Activated CD4-positive, CD25-positive, alpha-beta regulatory T cell treated with anti-CD3 and anti-CD28 coated beads, Interleukin-2, amount 50 U/mL, for 72 hours (primary cell): ENCODE measurements around the gene ZFP36.

Experiments
- DNase-seq: peaks from one replicate; pipeline ENCODE4 v3.0.0; 2021

Gene ZFP36

DNA sequence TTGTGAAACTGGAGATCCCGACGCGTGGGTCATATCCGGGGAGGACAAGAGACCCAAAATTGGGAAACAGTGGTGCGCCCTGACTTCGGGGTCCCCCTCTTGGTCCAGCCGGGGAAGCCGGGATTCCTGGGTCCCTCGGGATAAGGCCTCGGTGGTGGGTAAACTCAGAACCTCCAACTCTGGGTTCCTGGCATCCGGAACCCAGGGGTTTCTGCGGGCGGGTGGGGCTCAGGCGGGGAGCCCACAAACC, 688 bp downstream of the ZFP36 start:
- no peak for DNase-seq

- peak; percentile 66 for DNase-seq
Measured at GRCh38 chr19:39407660-39408391, 1.2 kb downstream of the ZFP36 start.

GRCh38 chr19:39408392-39409207, 2.0 kb downstream of the ZFP36 start:
- DNase-seq = no peak

GRCh38 chr19:39409208-39410016, 2.8 kb downstream of the ZFP36 start:
- DNase-seq = peak; percentile 76

GRCh38 chr19:39410017-39410830, 3.6 kb downstream of the ZFP36 start:
- peak; percentile 68 for DNase-seq

DNA sequence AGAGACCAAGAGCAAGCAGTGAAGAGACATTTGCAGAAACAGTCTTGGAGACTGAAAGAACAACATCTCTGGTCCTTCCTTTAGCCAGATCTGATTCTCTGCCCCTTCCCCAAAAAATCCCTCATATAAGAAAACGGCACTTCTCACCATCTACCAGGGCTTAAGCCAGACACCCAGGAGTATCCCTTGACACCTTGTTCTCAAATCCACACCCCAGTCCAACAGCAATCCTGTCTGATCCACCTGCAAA, 4.1 kb downstream of the ZFP36 start:
- DNase-seq = no peak

DNA sequence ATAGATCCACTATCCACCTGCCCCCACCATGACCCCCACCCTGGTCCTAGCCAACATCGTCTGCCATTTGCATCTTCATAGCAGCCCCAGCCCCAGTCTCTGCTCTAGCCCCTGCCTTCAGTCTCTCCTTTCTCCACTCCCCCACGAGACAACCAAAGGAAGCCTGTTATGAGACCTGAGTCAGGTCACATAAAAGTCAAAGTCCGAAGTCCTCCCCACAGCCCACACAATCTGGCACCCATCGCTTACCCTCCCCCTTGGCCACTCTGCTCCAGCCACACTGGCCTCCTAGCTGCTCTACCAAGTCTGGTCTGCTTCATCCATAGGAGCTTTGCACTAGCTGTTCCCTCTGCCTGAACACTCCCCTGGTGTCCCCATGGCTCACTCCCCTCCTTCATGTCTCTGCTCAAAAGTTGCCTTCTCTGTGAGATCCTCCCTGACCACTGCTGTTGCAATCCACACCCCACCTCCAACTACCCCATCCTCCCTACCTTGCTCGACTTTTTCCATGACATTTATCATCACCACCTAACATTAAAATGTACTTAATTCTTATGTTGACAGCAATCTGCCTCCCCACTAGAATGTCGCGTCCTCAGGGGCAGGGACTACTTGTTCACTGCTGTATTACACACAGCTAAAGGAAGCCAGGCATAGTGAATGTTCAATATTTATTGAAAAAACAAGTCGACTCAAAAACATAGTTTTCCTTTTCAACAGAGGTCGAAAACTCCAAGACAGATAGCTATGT, 4.6 kb downstream of the ZFP36 start:
- DNase-seq = no peak

GRCh38 chr19:39411832-39412099, 5.1 kb downstream of the ZFP36 start:
- peak; percentile 87 for DNase-seq

DNA sequence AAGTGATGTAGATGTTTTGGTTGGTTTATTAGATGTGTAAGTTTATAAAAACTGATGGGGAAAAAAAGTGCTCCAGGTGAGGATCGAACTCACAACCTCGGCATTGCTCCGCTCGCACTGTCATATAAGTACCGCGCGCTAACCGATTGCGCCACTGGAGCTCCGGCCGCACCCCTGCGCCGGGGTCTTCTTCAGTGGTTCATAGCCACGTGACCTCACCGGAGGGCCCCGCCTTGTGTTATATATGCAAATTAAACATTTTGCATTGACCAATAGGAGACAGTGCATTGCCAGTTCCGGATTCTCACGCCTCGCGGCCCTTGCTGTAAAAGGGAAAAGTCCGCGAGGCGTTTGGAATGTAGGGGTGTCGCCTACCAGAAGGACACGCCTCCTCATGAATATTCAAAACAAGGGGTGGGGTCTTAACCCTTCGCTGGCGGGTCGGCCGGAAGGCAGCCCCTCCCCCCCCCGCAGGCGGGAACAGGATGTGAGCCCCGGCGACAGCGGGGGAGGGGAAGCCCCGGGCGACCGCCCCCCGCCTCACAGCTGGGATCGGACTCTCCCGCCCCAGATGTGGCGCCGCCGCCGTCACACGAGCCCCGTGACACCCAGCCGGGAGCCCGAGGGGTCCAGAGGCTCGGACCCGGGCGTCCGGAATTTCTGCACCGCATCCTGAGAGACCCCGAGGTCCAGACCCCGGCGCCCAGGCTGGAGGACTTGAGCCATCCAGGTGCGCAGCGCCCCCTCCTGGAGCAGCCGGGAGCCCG, 5.6 kb downstream of the ZFP36 start, which contains the start of gene PLEKHG2:
TSS of gene PLEKHG2 (plus strand) at position 570 of the 767 bp plus-strand sequence. CDS start 1,418 bp downstream, outside the sequence.
- DNase-seq = peak; percentile 98

- DNase-seq = no peak
Measured at GRCh38 chr19:39412867-39413271, 6.2 kb downstream of the ZFP36 start.

- no peak for DNase-seq
Measured at GRCh38 chr19:39413272-39413910, 6.7 kb downstream of the ZFP36 start.

DNA sequence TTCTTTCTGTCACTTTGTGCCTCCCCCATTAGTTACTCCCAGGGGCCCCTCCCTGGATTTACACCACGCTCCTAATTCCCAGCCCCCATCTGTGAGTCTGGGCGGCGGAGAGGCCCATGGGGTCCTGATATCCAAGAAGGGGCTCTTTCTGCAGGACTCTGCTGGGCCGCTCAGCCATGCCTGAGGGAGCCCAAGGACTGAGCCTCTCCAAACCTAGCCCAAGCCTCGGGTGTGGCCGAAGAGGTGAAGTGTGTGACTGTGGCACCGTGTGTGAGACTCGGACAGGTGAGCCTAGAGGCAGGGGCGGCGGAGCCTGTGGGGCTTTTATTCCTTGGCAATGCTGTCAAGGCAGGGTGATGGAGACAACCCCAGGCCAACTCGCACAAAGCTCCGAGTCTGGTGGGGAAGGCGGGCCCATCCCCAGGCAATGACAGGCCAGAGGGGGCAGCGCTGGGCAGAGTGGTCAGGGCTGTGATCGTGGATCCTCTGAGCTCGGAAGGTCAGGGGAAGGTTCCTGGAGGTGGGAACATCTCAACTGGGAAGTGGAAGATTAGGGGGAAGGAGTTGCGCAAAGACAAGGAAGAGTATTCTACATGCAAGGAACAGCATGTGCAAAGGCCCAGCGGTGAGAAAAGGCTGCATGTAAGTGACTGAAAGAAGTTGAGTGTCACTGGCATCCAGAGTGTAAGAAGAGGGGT, 7.4 kb downstream of the ZFP36 start:
- DNase-seq = no peak

DNA sequence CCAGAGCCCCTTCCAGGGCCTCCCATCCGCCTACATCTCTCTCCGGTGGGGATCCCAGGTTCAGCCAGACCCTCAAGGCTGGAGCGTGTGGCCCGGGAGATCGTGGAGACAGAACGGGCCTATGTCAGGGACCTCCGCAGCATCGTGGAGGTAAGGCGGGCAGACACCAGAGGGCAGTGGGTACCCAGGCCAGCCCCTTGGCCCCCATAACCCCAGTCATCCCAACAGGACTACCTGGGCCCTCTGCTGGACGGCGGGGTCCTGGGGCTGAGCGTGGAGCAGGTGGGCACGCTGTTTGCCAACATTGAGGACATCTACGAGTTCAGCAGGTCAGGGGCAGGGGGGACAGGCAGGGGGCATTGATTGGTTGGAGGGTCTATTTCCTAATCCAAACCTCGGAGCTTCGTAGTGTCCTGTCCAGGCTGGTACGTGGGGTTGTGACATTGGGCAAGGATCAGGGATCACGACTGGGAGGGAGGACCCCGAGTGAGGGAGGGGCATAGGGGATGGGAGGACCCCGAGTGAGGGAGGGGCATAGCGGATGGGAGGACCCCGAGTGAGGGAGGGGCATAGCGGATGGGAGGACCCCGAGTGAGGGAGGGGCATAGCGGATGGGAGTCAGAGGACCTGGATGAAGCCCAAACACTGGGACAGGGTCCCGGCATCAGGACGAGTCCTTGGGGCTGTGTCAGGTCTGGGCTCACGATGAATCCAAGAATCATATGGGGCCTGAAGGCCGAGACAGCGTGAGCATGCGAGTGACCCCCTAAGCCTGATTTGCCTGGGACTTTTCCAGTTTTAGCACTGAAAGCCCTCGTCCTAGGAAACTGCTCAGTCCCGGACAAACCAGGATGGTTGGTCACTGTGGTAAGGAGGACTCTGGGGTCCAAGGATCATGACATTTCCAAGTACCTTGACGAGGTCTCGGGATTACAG, 8.7 kb downstream of the ZFP36 start:
- DNase-seq = no peak

DNA sequence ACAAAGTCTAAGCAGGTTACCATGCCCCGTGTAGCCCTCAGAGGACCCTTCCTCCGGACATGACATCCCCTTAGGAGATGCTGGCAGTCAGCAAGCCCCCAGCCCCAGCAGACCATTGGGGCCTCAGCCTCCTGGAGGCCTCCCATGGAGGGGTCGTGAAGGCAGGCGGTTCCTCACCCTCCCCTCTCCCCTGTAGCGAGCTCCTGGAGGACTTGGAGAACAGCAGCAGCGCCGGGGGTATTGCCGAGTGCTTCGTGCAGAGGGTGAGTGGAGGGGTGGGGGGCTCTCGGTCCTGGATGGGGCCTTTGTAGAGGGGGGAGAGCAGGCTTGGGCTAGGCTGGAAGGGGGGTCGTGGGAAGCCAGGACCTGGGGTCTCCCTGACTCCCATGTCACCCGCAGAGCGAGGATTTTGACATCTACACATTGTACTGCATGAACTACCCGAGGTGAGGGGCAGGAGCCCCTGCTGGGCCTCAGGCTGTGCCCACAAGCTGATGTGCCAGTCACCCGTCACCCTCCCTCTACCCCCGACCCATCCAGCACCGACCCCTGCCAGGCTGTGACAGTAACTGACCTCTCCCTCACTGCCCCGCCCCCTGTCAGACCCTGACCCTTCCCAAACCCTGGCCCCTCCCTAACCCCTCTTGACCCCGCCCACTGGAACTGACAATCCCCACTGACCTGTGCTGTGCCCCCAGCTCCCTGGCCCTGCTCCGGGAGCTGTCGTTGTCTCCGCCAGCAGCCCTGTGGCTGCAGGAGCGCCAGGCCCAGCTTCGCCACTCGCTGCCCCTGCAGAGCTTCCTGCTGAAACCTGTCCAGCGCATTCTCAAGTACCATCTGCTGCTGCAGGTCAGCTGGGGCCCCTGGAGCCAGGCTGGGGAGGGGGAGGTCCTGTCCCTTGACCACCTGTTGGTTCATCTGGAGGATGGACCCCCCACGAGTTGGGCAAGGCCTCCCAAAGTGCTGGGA, 9.8 kb downstream of the ZFP36 start:
- DNase-seq = no peak

GRCh38 chr19:39417463-39418181, 11.0 kb downstream of the ZFP36 start:
- no peak for DNase-seq

DNA sequence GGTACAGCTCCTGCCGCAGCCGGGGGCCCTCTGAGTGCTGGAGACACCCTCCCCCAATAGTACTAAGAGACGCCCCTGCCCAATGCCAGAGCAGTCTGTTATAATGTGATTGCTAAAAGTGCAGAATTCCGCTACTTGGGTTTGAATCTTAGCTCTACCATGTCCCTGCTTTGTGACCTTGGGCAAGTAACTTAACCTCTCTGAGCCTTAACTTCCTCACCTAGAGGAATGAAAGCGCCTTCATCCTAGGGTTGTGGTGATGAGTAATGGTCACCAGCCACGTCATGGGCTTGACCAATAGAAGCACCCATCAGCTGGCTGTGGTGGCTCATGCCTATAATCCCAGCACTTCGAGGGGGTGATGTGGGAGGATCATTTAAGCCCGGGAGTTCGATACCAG, 12.4 kb downstream of the ZFP36 start:
- DNase-seq = no peak

GRCh38 chr19:39420769-39421168, 14.1 kb downstream of the ZFP36 start:
- DNase-seq = no peak

GRCh38 chr19:39422020-39422419, 15.4 kb downstream of the ZFP36 start:
- no peak for DNase-seq
